ENCODE data around the gene IMP4. TPM values are rescaled to one million over a fixed set of nuclear protein-coding genes. Genes with fewer than 3 reads are reported as not detected.

IMP4 gene
- total RNA-seq, 1 donor from 2014 or later = 43.5 TPM

GRCh38 chr2:130376433-130377293 is 34.0 kb downstream of the IMP4 start:
- no peak overlapping the region for H3K27ac Mint-ChIP-seq (ENCODE audit: unreplicated experiment)
- TF ChIP-seq, protein P1, sequence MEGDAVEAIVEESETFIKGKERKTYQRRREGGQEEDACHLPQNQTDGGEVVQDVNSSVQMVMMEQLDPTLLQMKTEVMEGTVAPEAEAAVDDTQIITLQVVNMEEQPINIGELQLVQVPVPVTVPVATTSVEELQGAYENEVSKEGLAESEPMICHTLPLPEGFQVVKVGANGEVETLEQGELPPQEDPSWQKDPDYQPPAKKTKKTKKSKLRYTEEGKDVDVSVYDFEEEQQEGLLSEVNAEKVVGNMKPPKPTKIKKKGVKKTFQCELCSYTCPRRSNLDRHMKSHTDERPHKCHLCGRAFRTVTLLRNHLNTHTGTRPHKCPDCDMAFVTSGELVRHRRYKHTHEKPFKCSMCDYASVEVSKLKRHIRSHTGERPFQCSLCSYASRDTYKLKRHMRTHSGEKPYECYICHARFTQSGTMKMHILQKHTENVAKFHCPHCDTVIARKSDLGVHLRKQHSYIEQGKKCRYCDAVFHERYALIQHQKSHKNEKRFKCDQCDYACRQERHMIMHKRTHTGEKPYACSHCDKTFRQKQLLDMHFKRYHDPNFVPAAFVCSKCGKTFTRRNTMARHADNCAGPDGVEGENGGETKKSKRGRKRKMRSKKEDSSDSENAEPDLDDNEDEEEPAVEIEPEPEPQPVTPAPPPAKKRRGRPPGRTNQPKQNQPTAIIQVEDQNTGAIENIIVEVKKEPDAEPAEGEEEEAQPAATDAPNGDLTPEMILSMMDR (IDR thresholded peaks at IDR 0.05) = no peak
- no peaks in the 10 kb centered on the region for H3K27me3 Mint-ChIP-seq (ENCODE audit: low read depth)
- DNase-seq (ENCODE audit: low spot score) = no peak
- H3K9me3 Mint-ChIP-seq (ENCODE audit: low read depth) = no peaks in the 10 kb centered on the region
- H3K36me3 Mint-ChIP-seq (ENCODE audit: low read depth) = peaks cover 19% of the 10 kb centered on the region
- H3K4me3 Mint-ChIP-seq (ENCODE audit: unreplicated experiment) = no peak overlapping the region
- H3K4me1 Mint-ChIP-seq (ENCODE audit: low read depth) = peaks cover 41% of the 10 kb centered on the region

GRCh38 chr2:130377491-130377890 is 34.8 kb downstream of the IMP4 start:
- TF ChIP-seq, protein P1 (IDR thresholded peaks at IDR 0.05) = no peak
- no peak overlapping the region for H3K27ac Mint-ChIP-seq (ENCODE audit: unreplicated experiment)
- peaks cover 18% of the 10 kb centered on the region for H3K36me3 Mint-ChIP-seq (ENCODE audit: low read depth)
- no peak overlapping the region for H3K4me3 Mint-ChIP-seq (ENCODE audit: unreplicated experiment)
- H3K27me3 Mint-ChIP-seq (ENCODE audit: low read depth) = no peaks in the 10 kb centered on the region
- DNase-seq (ENCODE audit: low spot score) = no peak
- H3K4me1 Mint-ChIP-seq (ENCODE audit: low read depth) = peaks cover 38% of the 10 kb centered on the region
- H3K9me3 Mint-ChIP-seq (ENCODE audit: low read depth) = no peaks in the 10 kb centered on the region

DNA sequence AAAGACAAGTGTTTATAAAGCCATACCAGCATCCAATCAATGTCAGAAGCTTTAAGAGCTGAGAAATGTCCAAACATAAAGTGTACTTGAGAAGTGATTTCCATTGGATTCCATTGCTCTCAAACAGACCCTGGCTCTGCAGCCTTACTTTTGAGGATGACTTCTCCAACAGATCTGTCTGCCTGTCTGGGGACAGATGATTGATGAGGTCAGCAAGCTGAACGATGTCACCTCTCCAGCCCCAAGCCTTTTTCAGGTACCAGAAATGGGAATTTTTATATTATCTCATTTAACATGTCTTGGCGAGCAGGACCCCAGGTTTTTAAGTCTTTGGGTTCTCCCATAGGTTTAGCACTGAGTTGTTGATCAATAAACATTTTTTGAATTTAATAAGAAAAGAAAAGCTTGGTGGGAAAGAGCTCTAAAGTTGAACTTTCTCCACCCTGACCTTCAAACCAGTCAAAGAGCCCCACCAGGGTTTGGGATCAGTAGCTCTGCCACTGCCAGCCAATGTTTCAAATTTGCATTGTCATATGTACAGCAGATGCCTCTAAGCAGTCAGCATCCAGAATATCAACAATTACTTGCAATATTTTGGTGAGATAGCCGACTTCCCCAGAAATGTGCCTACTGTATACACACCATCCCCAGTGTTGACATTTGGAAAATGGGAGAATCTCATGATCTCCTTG is 35.7 kb downstream of the IMP4 start:
- Mint-ChIP-seq H3K27ac (ENCODE audit: unreplicated experiment) (no peak overlapping the region), H3K4me3 (ENCODE audit: unreplicated experiment) (no peak overlapping the region), H3K9me3 (ENCODE audit: low read depth) (no peaks in the 10 kb centered on the region), H3K4me1 (ENCODE audit: low read depth) (peaks cover 32% of the 10 kb centered on the region), H3K27me3 (ENCODE audit: low read depth) (no peaks in the 10 kb centered on the region), H3K36me3 (ENCODE audit: low read depth) (peaks cover 20% of the 10 kb centered on the region)
- DNase-seq (ENCODE audit: low spot score) = no peak
- TF ChIP-seq, protein P1 (IDR thresholded peaks at IDR 0.05) = no peak

- H3K27ac Mint-ChIP-seq (ENCODE audit: unreplicated experiment) = no peak overlapping the region
- no peaks in the 10 kb centered on the region for H3K27me3 Mint-ChIP-seq (ENCODE audit: low read depth)
- no peaks in the 10 kb centered on the region for H3K9me3 Mint-ChIP-seq (ENCODE audit: low read depth)
- TF ChIP-seq, protein P1 (IDR thresholded peaks at IDR 0.05) = no peak
- H3K4me3 Mint-ChIP-seq (ENCODE audit: unreplicated experiment) = no peak overlapping the region
- H3K4me1 Mint-ChIP-seq (ENCODE audit: low read depth) = peaks cover 27% of the 10 kb centered on the region
- peaks cover 20% of the 10 kb centered on the region for H3K36me3 Mint-ChIP-seq (ENCODE audit: low read depth)
- DNase-seq (ENCODE audit: low spot score) = no peak
Observed at GRCh38 chr2:130378898-130379214, 36.2 kb downstream of the IMP4 start.

DNA sequence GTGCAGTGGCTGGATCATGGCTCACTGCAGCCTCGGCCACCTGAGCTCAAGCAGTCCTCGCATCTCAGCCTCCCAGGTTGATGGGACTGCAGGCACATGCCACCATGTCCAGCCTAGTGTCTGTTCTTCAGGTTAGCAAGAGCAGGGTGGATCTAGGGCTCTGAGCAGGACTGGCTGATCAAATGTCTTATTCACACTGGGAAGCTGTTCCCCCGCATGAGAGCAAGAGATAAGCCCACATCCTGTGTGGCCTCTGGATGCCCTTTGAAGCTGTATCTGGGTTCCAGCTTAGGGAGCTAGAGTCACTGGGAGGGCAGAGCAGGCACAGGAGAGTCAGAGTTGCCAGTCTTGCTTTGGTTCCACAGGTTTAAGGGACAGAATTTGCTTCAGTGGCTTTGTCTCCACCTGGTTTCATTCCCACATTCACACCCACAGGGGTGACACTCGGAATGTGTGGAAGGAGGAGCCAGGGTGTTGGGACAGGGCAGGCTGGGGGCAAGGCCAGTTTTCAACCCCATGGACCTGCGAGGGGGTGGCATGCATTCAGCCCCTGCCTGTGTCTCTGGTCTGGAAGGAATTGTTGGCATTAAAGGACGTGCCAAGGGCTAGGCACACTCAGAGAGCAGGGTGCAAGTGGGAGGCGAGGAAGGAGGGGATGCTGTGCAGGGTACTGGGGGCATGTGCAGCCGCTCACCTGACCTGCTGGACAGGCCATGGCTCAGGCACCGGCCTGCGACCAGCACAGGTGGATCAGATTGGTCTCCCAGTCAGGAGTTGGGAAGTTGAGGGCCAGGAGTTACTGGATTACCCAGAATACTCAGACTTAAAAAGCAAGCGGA is 37.6 kb downstream of the IMP4 start:
- DNase-seq (ENCODE audit: low spot score) = no peak
- Mint-ChIP-seq H3K27ac (ENCODE audit: unreplicated experiment) (no peak overlapping the region), H3K27me3 (ENCODE audit: low read depth) (no peaks in the 10 kb centered on the region), H3K4me3 (ENCODE audit: unreplicated experiment) (no peak overlapping the region), H3K9me3 (ENCODE audit: low read depth) (no peaks in the 10 kb centered on the region), H3K4me1 (ENCODE audit: low read depth) (peaks cover 12% of the 10 kb centered on the region), H3K36me3 (ENCODE audit: low read depth) (peaks cover 19% of the 10 kb centered on the region)
- TF ChIP-seq, protein P1 (IDR thresholded peaks at IDR 0.05) = no peak

Data from chondrocyte (in vitro differentiated cells).